ENCODE measurements around the gene NRCAM. TPM values are rescaled to one million over a fixed set of nuclear protein-coding genes. Genes with fewer than 3 reads are reported as not detected.

Gene NRCAM
- polyA plus RNA-seq, 3 donors, result not detected

GRCh38 chr7:108294595-108294994 lies 161.6 kb downstream of the NRCAM start:
- no peaks in the 10 kb centered on the region for H3K79me2 ChIP-seq (ENCODE audit: insufficient read depth, low read length)
- H3K27me3 ChIP-seq (ENCODE audit: control insufficient read depth in 2 of 2, insufficient read depth in 2 of 2, low read length in 2 of 2), result no peaks in the 10 kb centered on the region
- Mint-ChIP-seq H3K4me1 (peaks cover 5% of the 10 kb centered on the region), H3K27ac (no peak overlapping the region), H3K27me3 (ENCODE audit: low read depth in 3 of 3) (peaks cover 0 to 3% (median 0%) of the 10 kb centered on the region in 3 donors), H3K4me3 (no peak overlapping the region), H3K9me3 (peaks cover 0 to 2% (median 0%) of the 10 kb centered on the region in 7 donors), H3K36me3 (no peaks in the 10 kb centered on the region)
- no peaks in the 10 kb centered on the region for H3K9me3 ChIP-seq (replicated peaks in 1 of 2; ENCODE audit: control insufficient read depth in 1 of 2, insufficient read depth in 1 of 2, low read length in 2 of 2)
- intact Hi-C loops (cut with micrococcal nuclease), result no loop called here
- no peak overlapping the region for H3K27ac ChIP-seq (ENCODE audit: low read depth in 1 of 2, low read length in 2 of 2)
- 0% methylated on average over 3 of the region's 4 CpGs for WGBS (ENCODE audit: insufficient coverage)
- H3K9ac ChIP-seq (ENCODE audit: insufficient read depth, low read length, poor library complexity, severe bottlenecking), result no peak overlapping the region
- H2AFZ ChIP-seq (ENCODE audit: insufficient read depth, low read depth, low read length, poor library complexity, severe bottlenecking), result peak overlapping the region; percentile 27
- peak in 2 of 3 donors; percentile 3 to 14 for DNase-seq
- H3K4me3 ChIP-seq (replicated peaks in 1 of 3; ENCODE audit: low read depth in 2 of 3, low read length in 3 of 3), result no peak overlapping the region
- H4K20me1 ChIP-seq (ENCODE audit: insufficient read depth, low read length), result no peaks in the 10 kb centered on the region
- no peak overlapping the region for H3K4me2 ChIP-seq (replicated peaks; ENCODE audit: extremely low read depth, low read length, poor library complexity, severe bottlenecking)
- no peaks in the 10 kb centered on the region for H3K36me3 ChIP-seq (replicated peaks in 1 of 2; ENCODE audit: control insufficient read depth in 1 of 2, insufficient read depth in 2 of 2, low read length in 2 of 2)
- no peaks in the 10 kb centered on the region for H3K4me1 ChIP-seq (ENCODE audit: control insufficient read depth in 1 of 2, insufficient read depth in 2 of 2, low read length in 2 of 2)
- no peak for TF ChIP-seq CTCF (IDR thresholded peaks at IDR 0.05)

GRCh38 chr7:108293149-108293612 lies 163.1 kb downstream of the NRCAM start:
- H3K4me3 ChIP-seq (replicated peaks in 1 of 3; ENCODE audit: low read depth in 2 of 3, low read length in 3 of 3), result no peak overlapping the region
- 100% methylated on average over 1 of the region's 7 CpGs for WGBS (ENCODE audit: insufficient coverage)
- no peaks in the 10 kb centered on the region for H3K36me3 ChIP-seq (replicated peaks in 1 of 2; ENCODE audit: control insufficient read depth in 1 of 2, insufficient read depth in 2 of 2, low read length in 2 of 2)
- peaks cover 0 to 3% (median 1%) of the 10 kb centered on the region in 3 donors for H3K27me3 Mint-ChIP-seq (ENCODE audit: low read depth in 3 of 3)
- H3K79me2 ChIP-seq (ENCODE audit: insufficient read depth, low read length), result no peaks in the 10 kb centered on the region
- H3K36me3 Mint-ChIP-seq, result no peaks in the 10 kb centered on the region
- no peak for TF ChIP-seq CTCF (IDR thresholded peaks at IDR 0.05)
- peak overlapping the region in 1 of 2 donors; percentile 21 for H3K4me3 Mint-ChIP-seq
- H4K20me1 ChIP-seq (ENCODE audit: insufficient read depth, low read length), result no peaks in the 10 kb centered on the region
- H2AFZ ChIP-seq (ENCODE audit: insufficient read depth, low read depth, low read length, poor library complexity, severe bottlenecking), result no peak overlapping the region
- H3K9me3 ChIP-seq (replicated peaks in 1 of 2; ENCODE audit: control insufficient read depth in 1 of 2, insufficient read depth in 1 of 2, low read length in 2 of 2), result no peaks in the 10 kb centered on the region
- H3K9me3 Mint-ChIP-seq, result peaks cover 0 to 4% (median 0%) of the 10 kb centered on the region in 7 donors
- no peak for DNase-seq
- H3K27me3 ChIP-seq (ENCODE audit: control insufficient read depth in 2 of 2, insufficient read depth in 2 of 2, low read length in 2 of 2), result no peaks in the 10 kb centered on the region
- H3K4me1 Mint-ChIP-seq, result peaks cover 5% of the 10 kb centered on the region
- intact Hi-C loops (cut with micrococcal nuclease), result no loop called here
- no peak overlapping the region for H3K27ac Mint-ChIP-seq
- H3K27ac ChIP-seq (ENCODE audit: low read depth in 1 of 2, low read length in 2 of 2), result no peak overlapping the region
- H3K4me1 ChIP-seq (ENCODE audit: control insufficient read depth in 1 of 2, insufficient read depth in 2 of 2, low read length in 2 of 2), result no peaks in the 10 kb centered on the region
- no peak overlapping the region for H3K4me2 ChIP-seq (replicated peaks; ENCODE audit: extremely low read depth, low read length, poor library complexity, severe bottlenecking)
- H3K9ac ChIP-seq (ENCODE audit: insufficient read depth, low read length, poor library complexity, severe bottlenecking), result no peak overlapping the region

Measured in CD14-positive monocyte (primary cell).